NOMO-1 (cell line): ENCODE results near the gene SYTL3.

Experiments
- DNase-seq, 2 experiments: peaks; one replicate each; lab custom pipeline; 2025; ENCODE audit not compliant: unreplicated experiment in 2 of 2; lab: John Stamatoyannopoulos, UW

Gene SYTL3

GRCh38 chr6:158808941-158809678 is 159.3 kb downstream of the SYTL3 start:
- no peak for DNase-seq

GRCh38 chr6:158810155-158811095 is 160.6 kb downstream of the SYTL3 start:
- no peak for DNase-seq

GRCh38 chr6:158812611-158813010 is 162.8 kb downstream of the SYTL3 start:
- no peak for DNase-seq

- DNase-seq, result no peak
Measured at GRCh38 chr6:158813032-158813431, 163.2 kb downstream of the SYTL3 start.
